Heart left ventricle (tissue), 16 donors: Measurements from ENCODE around the gene FBXL19. TPM values are rescaled to one million over a fixed set of nuclear protein-coding genes. Genes with fewer than 3 reads are reported as not detected.
A peak's percentile ranks its signal among the peaks of the same experiment; 100 is the strongest.

Experiments used
- ATAC-seq, 4 donors: fragments of 200-7000 bp; cut with Tn5 transposase; one replicate each; pipeline ENCODE4 v1.9.1; 2020 to 2022; ENCODE audit warnings: moderate library complexity in 4 of 4, mild to moderate bottlenecking in 3 of 4, moderate number of reproducible peaks in 1 of 4
- DNase-seq, 5 donors: peaks; one replicate each; pipeline ENCODE4 v3.0.0-alpha.2; 2020
- H3K27ac ChIP-seq, 12 donors: fragments of 200-600 bp; sonication (generic) in 4 of 12; one replicate each; pipeline versions ENCODE4 v1.5.0 to v1.8.0; 2016 to 2022; ENCODE audit warnings: mild to moderate bottlenecking in 2 of 12
- H3K27me3 ChIP-seq, 9 donors: fragments of 200-600 bp; sonication (generic) in 2 of 9; one replicate each; pipeline versions ENCODE4 v1.5.1 to v1.8.0; 2016 to 2022; ENCODE audit warnings: mild to moderate bottlenecking in 3 of 9
- H3K36me3 ChIP-seq, 9 donors: fragments of 200-600 bp; sonication (generic) in 2 of 9; one replicate each; pipeline versions ENCODE4 v1.5.0 to v1.8.0; 2018 to 2022; ENCODE audit warnings: mild to moderate bottlenecking in 2 of 9
- H3K4me1 ChIP-seq, 12 donors: fragments of 200-600 bp; sonication (generic) in 4 of 12; one replicate each; pipeline versions ENCODE4 v1.5.0 to v1.8.0; 2016 to 2022; ENCODE audit warnings: mild to moderate bottlenecking in 3 of 12
- H3K4me3 ChIP-seq, 12 donors: fragments of 200-600 bp; sonication (generic) in 4 of 12; one replicate each; pipeline versions ENCODE4 v1.5.0 to v1.8.0; 2017 to 2022; ENCODE audit warnings: mild to moderate bottlenecking in 9 of 12, moderate library complexity in 4 of 12
- H3K9me3 ChIP-seq, 12 donors: fragments of 200-600 bp; sonication (generic) in 4 of 12; one replicate each; pipeline versions ENCODE4 v1.5.0 to v1.8.0; 2016 to 2022; ENCODE audit warnings: mild to moderate bottlenecking in 1 of 12
- CTCF ChIP-seq, 12 donors: fragments of 200-600 bp; sonication (generic) in 4 of 12; IDR thresholded peaks; one replicate each; pipeline versions ENCODE4 v1.5.0 to v1.8.0; 2018 to 2022; ENCODE audit warnings: antibody characterized with exemption in 12 of 12, mild to moderate bottlenecking in 5 of 12
- POLR2A ChIP-seq, 2 donors: fragments of 450-650 bp; IDR thresholded peaks; one replicate each; pipeline ENCODE4 v1.6.1; 2017; ENCODE audit warnings: antibody characterized with exemption in 2 of 2, mild to moderate bottlenecking in 2 of 2, moderate library complexity in 2 of 2
- WGBS, 4 donors: extraction: QIAGEN DNeasy Blood & Tissue Kit in 2 of 4; methylation state at CpG; one replicate each; pipeline versions ENCODE4 v1.1.5 to v1.1.7; 2013 to 2018; 5-methylcytosine and 5-hydroxymethylcytosine counted together
- intact Hi-C, 10 donors: fragments of 100-400 bp; cut with DNase I; formaldehyde crosslinking; loops; one replicate each; pipeline versions ENCODE4 v1.11.1 to v1.14.2; 2022
- polyA plus RNA-seq, 2 donors: library from polyadenylated mRNA; stranded (reverse); fragments of 200-250 nt; gene quantifications; one replicate each; pipeline ENCODE4 v1.2.3, GENCODE V29; 2013
- total RNA-seq, 9 donors: library from RNA; depleted of rRNA in 2 of 9; stranded (reverse); fragments of >200 nt in 2 of 9; fragmentation: NEBNext Ultra II Directional in 3 of 9; extraction: Animal tissue kit (Norgen Biotek cat#: 25700) in 3 of 9; gene quantifications; one replicate each; pipeline versions ENCODE4 v1.1.0 to v1.2.4, GENCODE V29; 2016 to 2023
- donor health status: ischemic (EF 13 %, LVEDD 7.1; RV severe dilation, severe dysfunction).
- donor health status: healthy with polysubstance abuse.
- donor health status: DM: no; HTN: yes; CAD: no.
- donor health status: DM: no; HTN: no; CAD: no.
- donor health status: ischemic (EF 25% LVEDD 6.9; RV normal size, moderate dysfunction).
- donor health status: ischemic (EF 25% LVEDD 5.7; RV mildly dilated, moderate dysfunction).
- donor health status: healthy.
- donor health status: DM: yes; HTN: yes; CAD: no.
- donor health status: ischemic (EF 35%, LVEDD 5.7; RV mildly dilated, moderate dysfunction).
- donor health status: nonischemic (EF 11% LVEDD 7.7; RV severe dilation, severe dysfunction).
- donor health status: DM: yes; HTN: yes; CAD: no.
- donor health status: PGD.
- donor health status: ischemic (EF 29% LVEDD 5.4; RV normal size, mild dysfunction).
- donor health status: nonischemic (EF 23%, LVEDD 6.1; RV moderate dilation, normal function).

Gene FBXL19
- total and polyA plus RNA-seq, 11 donors, result 4.5 to 15.5 (median 7.9) TPM

GRCh38 chr16:30980023-30980371 lies 56.6 kb downstream of the FBXL19 start:
- peaks cover 0 to 7% (median under 1%) of the 10 kb centered on the region in 12 donors for H3K4me1 ChIP-seq
- H3K4me3 ChIP-seq, result no peak overlapping the region
- no peak for DNase-seq
- no peak for TF ChIP-seq POLR2A (IDR thresholded peaks at IDR 0.05)
- TF ChIP-seq CTCF (IDR thresholded peaks at IDR 0.05), result no peak
- no peak overlapping the region for H3K27ac ChIP-seq
- H3K9me3 ChIP-seq, result no peaks in the 10 kb centered on the region
- no peak for ATAC-seq
- intact Hi-C loops, result loop anchor here in 9 of 10 donors (5.0 to 10.0 kb wide), 9 partner anchors 95 to 895 kb away; partner anchors contain the start of genes VKORC1 (in 2 of the 9), ZNF843 (in 2 of the 9), ZNF267 (in 1 of the 9) and ZNF646 (in 1 of the 9)
- H3K27me3 ChIP-seq, result no peaks in the 10 kb centered on the region
- WGBS, 4 donors, result 91 to 93% (median 92%) methylated on average over 10 to 15 of the region's 15 CpGs
- H3K36me3 ChIP-seq, result peaks cover 0 to 95% (median 72%) of the 10 kb centered on the region in 9 donors

- intact Hi-C loops, result loop anchor here in 9 of 10 donors (5.0 to 10.0 kb wide), 9 partner anchors 94 to 894 kb away; partner anchors contain the start of genes VKORC1 (in 2 of the 9), ZNF843 (in 2 of the 9), ZNF267 (in 1 of the 9) and ZNF646 (in 1 of the 9)
- DNase-seq (no peak), ATAC-seq (no peak)
- Histone ChIP-seq H3K27me3 (no peaks in the 10 kb centered on the region), H3K4me1 (peaks cover 0 to 12% (median 4%) of the 10 kb centered on the region in 12 donors), H3K4me3 (no peak overlapping the region), H3K27ac (no peak overlapping the region), H3K36me3 (peaks cover 0 to 90% (median 69%) of the 10 kb centered on the region in 9 donors), H3K9me3 (no peaks in the 10 kb centered on the region)
- WGBS, 4 donors, result 86 to 92% (median 86%) methylated on average over 28 to 29 of the region's 29 CpGs
- TF ChIP-seq POLR2A (IDR thresholded peaks at IDR 0.05) (no peak), CTCF (IDR thresholded peaks at IDR 0.05) (no peak)
Observed at GRCh38 chr16:30980434-30980833, 57.1 kb downstream of the FBXL19 start.

GRCh38 chr16:30980959-30981358 lies 57.6 kb downstream of the FBXL19 start:
- Histone ChIP-seq H3K27me3 (no peaks in the 10 kb centered on the region), H3K9me3 (no peaks in the 10 kb centered on the region), H3K27ac (no peak overlapping the region), H3K4me1 (peaks cover 0 to 17% (median 9%) of the 10 kb centered on the region in 12 donors), H3K36me3 (peaks cover 0 to 85% (median 64%) of the 10 kb centered on the region in 9 donors), H3K4me3 (no peak overlapping the region)
- WGBS, 4 donors, result 87 to 97% (median 93%) methylated on average over 11 to 14 of the region's 14 CpGs
- intact Hi-C loops, result loop anchor here in 9 of 10 donors (5.0 to 10.0 kb wide), 9 partner anchors 94 to 894 kb away; partner anchors contain the start of genes VKORC1 (in 2 of the 9), ZNF843 (in 2 of the 9), ZNF267 (in 1 of the 9) and ZNF646 (in 1 of the 9)
- ATAC-seq, result no peak
- DNase-seq, result no peak
- TF ChIP-seq CTCF (IDR thresholded peaks at IDR 0.05) (no peak), POLR2A (IDR thresholded peaks at IDR 0.05) (no peak)

GRCh38 chr16:30982548-30983288 lies 59.3 kb downstream of the FBXL19 start:
- Histone ChIP-seq H3K27ac (peak overlapping the region in 1 of 12 donors; percentile 43), H3K27me3 (no peaks in the 10 kb centered on the region), H3K9me3 (no peaks in the 10 kb centered on the region), H3K36me3 (peaks cover 0 to 76% (median 48%) of the 10 kb centered on the region in 9 donors), H3K4me3 (no peak overlapping the region), H3K4me1 (peaks cover 0 to 21% (median 11%) of the 10 kb centered on the region in 12 donors)
- no peak for TF ChIP-seq CTCF (IDR thresholded peaks at IDR 0.05)
- no peak for TF ChIP-seq POLR2A (IDR thresholded peaks at IDR 0.05)
- 72 to 81% (median 78%) methylated on average over 16 to 17 of the region's 17 CpGs for WGBS, 4 donors
- DNase-seq (peak in 1 of 5 donors; percentile 55), ATAC-seq (peak in 3 of 4 donors; percentile 2 to 9 (median 7))
- intact Hi-C loops, result loop anchor here in 9 of 10 donors (5.0 to 10.0 kb wide), 9 partner anchors 92 to 892 kb away; partner anchors contain the start of genes VKORC1 (in 2 of the 9), ZNF843 (in 2 of the 9), ZNF267 (in 1 of the 9) and ZNF646 (in 1 of the 9)
